Activated CD4-positive, CD25-positive, alpha-beta regulatory T cell treated with anti-CD3 and anti-CD28 coated beads, Interleukin-2, amount 50 U/mL, for 72 hours (primary cell): ENCODE data around the gene LUZP1.
A peak's percentile ranks its signal among the peaks of the same experiment; 100 is the strongest.
"Not testable (repeated sequence)": the region's sequence is repeated elsewhere in the genome, so short reads cannot be mapped to it uniquely, and the experiment has no call there.

Experiments
- DNase-seq: peaks from one replicate; pipeline ENCODE4 v3.0.0; 2021

LUZP1 gene

DNA sequence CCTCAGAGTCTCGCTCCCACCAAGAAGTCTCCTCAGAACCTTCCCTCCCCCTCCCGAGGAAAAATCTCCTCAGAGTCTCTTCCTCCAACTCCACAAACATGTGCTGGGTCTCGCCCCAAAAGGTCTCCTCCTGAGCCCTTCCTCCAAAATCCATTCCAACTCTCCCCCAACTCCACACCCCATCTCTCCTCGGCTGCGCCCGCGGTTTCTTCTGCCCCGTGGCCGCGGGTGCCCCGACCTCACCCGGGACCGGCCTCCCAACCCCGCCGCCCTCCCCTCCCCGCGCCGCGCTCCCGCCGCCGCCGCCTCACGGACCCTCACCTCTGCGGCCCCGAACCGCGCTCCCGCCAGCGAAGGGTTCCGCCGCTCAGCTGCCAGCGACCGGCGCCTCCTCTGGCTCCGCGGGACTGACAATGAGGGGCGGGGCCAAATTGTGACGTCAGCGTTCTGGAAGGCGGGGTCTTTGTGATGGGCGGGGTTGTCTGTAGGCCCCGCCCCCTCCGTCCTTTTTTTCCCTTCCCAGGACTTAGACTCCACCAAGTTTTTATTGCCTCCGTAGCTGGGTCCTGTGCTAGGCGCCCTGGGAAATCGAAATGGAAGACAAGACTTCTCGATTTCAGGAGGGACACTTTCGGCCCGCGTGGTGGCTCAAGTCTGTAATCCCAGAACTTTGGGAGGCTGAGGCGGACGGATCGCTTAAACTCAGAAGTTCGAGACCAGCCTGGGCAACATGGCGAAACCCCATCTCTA, at the start of gene LUZP1:
TSS of gene LUZP1 (minus strand) at position 412 of the 750 bp plus-strand sequence.
- peak; percentile 85 for DNase-seq

GRCh38 chr1:23217421-23218115, 48.9 kb upstream of the LUZP1 start, which contains the start of gene HTR1D:
HTR1D (minus strand) TSS chr1:23217502; CDS start chr1:23194219, 23,283 bp downstream.
- DNase-seq = no peak

DNA sequence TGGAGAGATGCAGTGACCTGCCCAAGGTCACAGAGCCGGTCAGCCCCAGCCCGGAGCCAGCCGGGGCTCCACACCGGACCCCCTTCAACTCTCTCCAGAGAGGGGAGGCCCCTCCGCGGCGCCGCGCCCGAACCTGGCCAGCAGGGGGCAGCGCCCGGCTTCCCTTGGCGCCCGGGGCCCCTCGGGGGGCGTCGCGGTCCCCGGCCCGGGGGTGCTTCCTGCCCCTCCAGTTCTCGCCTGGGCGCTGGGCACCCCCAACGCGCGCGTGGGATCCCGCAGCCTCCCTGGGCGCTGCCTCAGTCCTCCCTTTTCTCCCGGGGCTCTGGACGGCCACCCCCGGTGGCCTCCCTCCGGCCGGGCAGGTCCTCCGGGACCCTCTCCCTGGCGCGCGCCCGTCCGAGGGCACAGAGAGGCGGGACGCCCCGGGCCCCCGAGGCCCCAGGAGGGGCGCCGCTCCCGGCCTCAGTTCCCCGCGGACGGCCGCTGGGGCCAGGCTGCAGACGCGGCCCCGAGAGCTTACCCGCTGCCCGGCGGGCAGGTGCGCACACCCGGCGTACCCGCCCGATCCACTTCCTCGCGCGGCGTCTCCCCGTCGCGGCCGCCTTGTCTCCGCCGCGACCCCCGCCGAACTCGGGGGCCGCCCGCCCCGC, 48.2 kb upstream of the LUZP1 start:
- DNase-seq = peak; percentile 39

GRCh38 chr1:23215751-23216449, 47.2 kb upstream of the LUZP1 start:
- DNase-seq = no peak

GRCh38 chr1:23215291-23215690, 46.6 kb upstream of the LUZP1 start:
- DNase-seq = no peak

GRCh38 chr1:23214640-23215039, 46.0 kb upstream of the LUZP1 start:
- DNase-seq = no peak

DNA sequence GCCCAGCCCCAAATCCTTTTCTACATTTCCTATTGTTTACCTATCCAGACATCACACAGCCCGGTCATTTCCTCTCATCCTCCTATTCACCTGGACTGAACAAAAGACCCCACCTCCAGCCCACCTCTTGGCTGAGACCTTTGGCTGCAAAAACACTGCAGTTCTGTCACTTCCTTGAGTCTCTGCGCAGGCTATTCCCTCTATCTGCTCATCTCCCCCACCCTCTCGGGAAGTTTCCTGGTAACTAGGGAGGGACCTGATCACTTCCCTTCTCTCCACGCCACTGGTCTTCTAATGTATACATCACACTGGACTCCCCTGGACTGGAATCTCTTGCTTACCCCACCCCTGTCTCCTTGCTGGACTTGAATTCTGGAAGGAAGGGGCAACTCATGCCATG, 43.3 kb upstream of the LUZP1 start:
- no peak for DNase-seq

- DNase-seq = no peak
Measured at GRCh38 chr1:23210963-23211362, 42.3 kb upstream of the LUZP1 start.

DNA sequence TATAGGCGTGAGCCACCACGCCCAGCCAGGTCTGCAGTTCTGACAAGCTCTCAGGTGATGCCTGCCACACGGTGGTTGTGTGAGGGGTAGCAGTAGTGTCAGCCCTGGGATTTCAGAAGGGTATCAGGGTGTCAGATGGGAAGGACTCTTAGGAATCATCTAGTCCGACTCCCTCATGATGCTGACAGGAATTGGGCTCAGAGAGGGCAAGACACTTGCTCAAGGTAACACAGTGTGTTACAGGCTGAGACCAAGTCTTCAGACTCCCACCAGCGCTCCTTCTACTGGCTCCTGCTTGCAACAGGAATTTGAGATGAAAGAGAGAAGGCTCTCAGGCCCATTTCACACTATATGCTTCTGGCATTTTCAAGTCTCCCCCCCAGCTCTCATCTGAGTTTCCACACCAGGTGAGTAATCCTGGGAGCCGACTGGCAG, 41.7 kb upstream of the LUZP1 start:
- no peak for DNase-seq

DNA sequence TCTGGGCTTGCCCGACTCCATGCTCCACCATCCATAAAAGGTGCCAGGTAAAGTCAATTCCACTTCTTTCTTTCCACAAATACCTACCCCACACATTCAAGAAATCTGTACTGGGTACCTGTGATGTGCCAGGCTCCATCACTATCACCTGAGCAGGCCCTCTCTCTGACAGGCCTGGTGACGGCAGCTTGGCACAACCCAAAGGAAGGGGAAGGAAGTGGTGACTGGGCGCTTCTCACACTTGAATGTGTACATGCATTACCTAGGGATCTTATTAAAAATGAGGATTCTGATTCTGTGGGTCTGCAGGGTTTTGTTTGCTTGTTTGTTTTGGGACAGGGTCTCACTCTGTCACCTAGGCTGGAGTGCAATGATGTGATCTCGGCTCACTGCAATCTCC, 41.1 kb upstream of the LUZP1 start:
- no peak for DNase-seq

- no peak for DNase-seq
Measured at GRCh38 chr1:23208527-23208926, 39.9 kb upstream of the LUZP1 start.

DNA sequence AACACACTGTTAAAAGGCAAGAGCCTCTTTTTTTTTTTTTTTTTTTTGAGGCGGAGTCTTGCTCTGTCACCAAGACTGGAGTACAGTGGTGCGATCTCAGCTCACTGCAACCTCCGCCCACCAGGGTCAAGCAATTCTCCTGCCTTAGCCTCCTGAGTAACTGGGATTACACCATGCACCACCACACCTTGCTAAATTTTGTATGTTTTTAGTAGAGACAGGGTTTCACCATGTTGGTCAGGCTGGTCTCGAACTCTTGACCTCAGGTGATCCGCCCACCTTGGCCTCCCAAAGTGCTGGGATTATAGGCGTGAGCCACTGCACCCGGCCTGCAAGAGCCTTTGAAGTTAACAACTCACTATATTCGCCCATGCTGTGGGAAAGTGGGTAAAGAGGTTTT, 39.1 kb upstream of the LUZP1 start:
- DNase-seq = not testable (repeated sequence)

- no peak for DNase-seq
Measured at GRCh38 chr1:23202263-23202749, 33.6 kb upstream of the LUZP1 start.

DNA sequence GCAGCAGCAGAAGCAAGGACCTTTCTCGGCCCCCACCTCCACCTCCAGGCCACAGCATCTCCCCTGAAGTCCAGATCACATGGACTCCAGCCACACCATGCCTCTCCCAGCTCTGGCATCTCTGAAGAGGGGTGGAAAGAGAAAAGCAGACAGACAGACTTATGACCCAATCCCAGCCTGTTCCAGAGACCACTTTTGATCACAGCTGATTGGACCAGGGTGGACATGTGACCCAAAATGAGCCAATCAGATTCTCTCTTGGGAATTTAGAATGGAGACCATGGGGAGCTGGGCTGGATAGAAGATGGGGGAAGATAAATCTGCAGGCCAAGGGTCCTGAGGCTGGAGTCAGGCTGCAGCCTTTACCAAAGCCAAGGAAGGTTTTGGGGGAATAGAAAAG, 32.2 kb upstream of the LUZP1 start:
- DNase-seq = no peak

DNA sequence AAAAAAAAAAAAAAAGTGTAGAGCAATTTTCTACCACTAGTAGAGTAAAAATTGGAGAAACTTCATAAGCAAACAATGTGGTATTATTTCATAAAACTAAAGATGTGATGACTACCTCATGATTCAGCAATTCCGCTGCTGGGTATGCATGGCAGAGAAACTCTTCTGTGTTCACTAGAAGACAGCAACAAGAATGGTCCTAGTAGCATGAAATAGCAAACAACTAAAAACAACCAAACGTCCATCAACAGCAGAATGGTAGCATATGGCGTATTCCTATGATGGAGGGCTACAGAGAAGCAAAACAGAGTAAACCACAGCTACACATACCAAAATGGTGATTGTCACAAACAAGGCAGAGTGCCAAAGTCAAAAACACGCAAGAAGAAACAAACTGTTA, 29.7 kb upstream of the LUZP1 start:
- no peak for DNase-seq

- no peak for DNase-seq
Measured at GRCh38 chr1:23196627-23197328, 28.1 kb upstream of the LUZP1 start.

- no peak for DNase-seq
Measured at GRCh38 chr1:23194119-23194984, 25.7 kb upstream of the LUZP1 start.

- DNase-seq = no peak
Measured at GRCh38 chr1:23193391-23194118, 24.9 kb upstream of the LUZP1 start.

DNA sequence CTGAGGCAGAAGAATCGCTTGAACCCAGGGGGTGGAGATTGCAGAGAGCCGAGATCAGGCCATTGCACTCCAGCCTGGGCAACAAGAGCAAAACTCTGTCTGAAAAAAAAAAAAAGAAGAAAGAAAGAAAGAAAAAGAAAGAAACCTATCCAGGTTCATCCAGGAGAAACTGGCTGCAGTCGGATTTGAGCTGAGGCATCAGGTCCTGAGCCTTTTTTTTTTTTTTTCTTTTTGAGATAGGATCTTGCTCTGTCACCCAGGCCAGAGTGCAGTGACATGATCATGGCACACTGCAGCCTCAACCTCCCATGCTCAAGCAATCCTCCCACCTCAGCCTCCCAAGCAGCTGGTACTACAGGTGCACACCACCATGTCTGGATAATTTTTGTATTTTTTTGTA, 22.5 kb upstream of the LUZP1 start:
- no peak for DNase-seq

GRCh38 chr1:23188936-23189452, 20.3 kb upstream of the LUZP1 start:
- DNase-seq = not testable (repeated sequence)
